HG03045 (cell line): Measurements from ENCODE around the gene ADAT3.
A peak's percentile ranks its signal among the peaks of the same experiment; 100 is the strongest.

Source experiments
- ATAC-seq: cut with Tn5 transposase; IDR thresholded peaks from one replicate; pipeline ENCODE4 v1.9.1; 2021; ENCODE audit warnings: mild to moderate bottlenecking, moderate library complexity; ENCODE audit not compliant: unreplicated experiment

ADAT3 gene

DNA sequence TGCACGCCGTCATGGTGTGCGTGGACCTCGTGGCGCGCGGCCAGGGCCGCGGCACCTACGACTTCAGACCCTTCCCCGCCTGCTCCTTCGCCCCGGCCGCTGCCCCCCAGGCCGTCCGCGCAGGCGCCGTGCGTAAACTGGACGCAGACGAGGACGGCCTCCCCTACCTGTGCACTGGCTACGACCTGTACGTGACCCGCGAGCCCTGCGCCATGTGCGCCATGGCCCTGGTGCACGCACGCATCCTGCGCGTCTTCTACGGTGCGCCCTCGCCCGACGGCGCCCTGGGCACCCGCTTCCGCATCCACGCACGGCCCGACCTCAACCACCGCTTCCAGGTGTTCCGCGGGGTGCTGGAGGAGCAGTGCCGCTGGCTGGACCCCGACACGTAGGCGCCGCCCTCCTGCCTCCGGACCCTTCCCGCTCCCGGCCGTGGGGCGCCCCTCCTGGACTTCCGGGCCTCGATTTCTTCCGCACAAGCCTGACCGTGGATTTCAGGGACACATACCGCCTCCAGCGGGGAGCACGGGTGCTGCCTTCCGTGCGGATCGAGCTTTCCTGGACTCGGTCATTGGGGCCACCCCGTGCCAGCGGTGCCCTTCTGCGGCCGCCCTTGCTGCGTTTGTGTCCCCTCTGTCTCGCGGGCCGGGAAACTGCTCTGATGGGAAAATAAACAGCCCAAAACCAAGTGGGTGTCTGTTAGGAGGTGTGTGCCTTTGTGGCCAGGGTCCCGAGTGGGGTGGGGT lies 7.7 kb downstream of the ADAT3 start:
- ATAC-seq, result no peak

DNA sequence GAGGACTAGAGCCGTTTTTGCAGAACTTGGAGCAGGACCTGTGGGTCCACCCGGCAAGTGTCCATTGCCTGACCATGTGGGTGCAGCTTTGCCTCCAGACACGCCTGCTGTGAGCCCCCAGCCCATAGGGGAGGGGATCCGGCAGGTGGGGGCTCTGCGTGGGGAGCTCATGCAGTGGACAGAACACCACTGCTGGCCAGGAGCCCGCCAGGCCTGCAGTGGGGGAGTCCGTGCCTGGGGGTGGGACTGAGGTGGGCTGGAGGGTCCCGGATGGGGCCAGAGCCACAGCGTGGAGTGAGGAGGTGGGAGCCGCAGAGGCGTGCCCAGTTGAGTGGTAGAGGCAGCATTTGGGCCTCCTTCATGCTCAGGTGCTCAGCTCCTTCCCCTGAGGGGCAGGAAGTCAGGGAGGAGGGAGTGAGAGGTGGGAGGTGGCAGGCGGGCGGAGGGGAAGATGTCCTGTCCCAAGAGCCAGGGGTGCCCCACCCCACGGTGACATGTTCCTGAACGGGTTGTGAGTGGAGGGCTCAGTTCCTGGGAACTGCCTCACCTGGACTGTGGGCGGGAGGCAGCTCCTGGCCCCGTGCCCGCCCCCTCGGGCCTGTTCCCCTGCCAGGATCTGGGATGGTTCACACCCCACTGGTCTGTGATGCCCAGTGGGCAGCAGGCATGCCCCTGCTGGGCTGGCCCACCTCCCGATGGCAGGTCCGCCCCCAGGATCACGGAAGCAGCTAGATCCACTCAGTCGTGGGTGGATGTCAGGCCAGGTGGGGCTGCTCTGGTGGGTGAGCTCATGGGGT lies 8.8 kb downstream of the ADAT3 start:
- no peak for ATAC-seq

DNA sequence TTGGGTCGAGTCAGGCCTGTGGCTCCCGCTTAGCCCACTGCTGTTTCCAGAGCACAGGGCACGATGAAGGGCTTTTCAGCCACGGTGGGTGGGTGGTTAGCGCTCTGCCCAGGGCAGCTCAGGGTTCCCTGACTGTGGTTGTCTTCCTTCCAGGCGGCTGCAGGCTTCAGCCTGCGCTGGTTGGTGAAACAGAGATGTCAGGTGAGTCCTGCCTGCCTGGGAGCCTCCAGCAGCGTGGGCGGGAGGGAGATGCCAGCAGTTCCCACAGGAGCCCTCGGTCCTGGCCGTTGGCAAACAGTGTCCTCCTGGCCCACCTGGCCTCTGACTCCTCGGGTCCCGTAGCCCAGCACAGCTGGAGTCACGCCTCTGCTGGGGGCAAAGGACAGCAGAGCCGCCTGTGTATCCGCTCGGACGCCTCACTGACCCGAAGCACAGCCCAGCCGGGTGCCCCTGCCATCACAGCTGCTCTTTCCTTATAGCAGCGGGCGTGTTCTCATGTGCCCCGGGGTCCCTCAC lies 9.7 kb downstream of the ADAT3 start:
- ATAC-seq, result no peak

DNA sequence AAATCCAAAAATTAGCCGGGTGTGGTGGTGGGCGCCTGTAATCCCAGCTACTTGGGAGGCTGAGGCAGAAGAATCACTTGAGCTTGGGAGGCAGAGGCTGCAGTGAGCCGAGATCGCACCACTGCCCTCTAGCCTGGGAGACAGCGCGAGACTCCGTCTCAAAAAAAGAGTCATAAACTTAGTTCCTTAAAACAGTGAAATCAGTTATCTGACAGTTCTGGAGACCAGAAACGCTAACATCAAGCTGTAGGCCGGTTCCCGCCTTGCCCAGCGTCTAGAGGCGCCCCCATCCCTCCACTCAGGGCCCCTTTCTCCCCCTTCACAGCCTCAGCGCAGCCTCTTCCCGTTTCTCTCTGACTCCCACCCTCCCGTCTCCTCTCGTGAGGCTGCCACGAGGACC lies 11.9 kb downstream of the ADAT3 start:
- ATAC-seq, result no peak

DNA sequence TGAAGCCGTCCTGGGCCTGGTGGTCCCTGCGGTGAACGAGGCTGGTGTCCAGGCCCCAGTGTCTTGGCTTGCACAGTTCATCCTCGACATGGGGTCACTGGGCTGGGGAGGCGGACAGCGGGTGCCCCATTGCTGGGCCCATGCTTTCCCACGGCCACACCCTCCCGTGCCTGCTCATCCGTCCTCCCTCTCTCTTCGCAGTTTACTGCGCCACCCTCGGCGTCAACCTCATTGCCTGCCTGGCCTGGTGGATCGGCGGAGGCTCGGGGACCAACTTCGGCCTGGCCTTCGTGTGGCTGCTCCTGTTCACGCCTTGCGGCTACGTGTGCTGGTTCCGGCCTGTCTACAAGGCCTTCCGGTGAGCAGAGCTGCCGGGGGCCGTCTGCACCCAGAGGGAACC lies 12.7 kb downstream of the ADAT3 start:
- no peak for ATAC-seq

DNA sequence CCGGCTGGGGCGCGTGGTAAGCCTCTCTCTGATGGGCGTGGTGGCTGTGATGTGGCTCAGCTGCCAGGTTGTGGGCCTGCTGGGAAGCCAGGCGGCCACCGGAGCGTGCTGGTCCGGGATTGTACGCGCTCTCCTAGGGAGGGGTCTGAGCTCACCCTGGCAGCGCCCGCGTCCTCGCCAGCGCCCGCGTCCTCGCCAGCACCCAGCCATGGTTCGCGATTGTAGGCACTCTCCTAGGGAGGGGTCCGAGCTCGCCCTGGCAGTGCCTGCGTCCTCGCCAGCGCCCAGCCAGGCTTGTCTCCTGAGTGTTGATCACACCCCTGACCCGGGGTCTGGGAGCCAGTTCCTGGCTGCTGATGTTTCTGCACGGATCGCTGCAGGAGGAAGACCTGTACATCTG lies 13.8 kb downstream of the ADAT3 start:
- no peak for ATAC-seq

DNA sequence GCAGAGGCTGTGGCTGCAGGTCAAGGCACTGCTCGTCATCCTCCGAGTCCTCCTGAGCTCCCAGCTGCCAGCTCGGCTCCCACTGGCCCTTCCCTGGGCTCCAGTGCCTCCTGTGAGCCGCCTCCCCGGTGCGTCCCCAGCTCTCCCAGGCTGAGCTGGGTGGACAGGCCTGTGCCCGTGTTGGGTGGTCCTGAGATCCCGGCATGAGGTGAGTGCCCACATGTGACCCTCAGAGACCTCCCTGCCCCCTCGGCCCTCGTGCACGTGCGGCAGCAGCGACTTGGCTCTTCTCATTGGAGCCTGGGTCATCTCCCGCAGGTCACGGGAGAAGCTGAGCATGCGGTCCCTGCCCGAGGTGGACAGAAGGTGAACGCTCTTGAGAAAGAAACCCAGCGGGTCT lies 15.4 kb downstream of the ADAT3 start:
- no peak for ATAC-seq

DNA sequence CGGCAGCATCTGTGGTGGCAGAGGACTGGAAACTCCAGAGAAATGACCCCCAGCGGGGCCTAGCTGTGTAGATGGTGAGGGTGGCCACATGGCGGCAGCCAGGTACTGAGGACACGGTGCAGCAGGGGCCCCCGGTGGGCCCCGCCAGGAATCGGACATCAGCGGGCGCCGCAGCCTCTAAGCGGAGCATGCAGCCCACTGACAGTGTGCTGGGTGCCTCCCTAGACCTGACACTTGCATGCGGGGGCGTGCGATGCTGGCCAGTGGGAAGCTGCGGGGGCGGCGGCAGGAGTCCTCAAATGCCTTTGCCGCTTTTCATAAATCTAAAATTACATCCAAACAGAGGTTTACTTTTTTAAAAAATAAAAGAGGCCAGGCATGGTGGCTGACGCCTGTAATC lies 16.1 kb downstream of the ADAT3 start:
- ATAC-seq, result no peak

DNA sequence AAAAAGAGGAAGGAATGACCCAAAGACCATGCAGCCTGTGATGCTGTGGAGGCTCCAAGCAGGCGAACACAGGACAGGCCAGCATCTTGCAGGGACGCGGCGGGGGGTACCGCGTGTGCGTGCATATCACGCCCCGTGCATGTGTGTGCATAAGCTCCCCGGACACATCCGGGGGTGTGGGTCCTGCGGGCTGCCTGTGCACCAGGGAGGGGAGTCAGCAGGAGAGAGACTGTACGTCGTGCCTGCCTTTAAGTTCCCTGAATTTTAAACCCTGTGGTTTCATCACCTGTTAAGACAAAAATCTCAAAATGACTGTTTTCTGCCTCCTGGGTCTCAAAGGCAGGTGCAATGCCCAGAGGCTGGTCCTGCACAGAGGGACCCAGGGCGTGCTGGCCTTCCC lies 16.6 kb downstream of the ADAT3 start:
- ATAC-seq, result no peak

DNA sequence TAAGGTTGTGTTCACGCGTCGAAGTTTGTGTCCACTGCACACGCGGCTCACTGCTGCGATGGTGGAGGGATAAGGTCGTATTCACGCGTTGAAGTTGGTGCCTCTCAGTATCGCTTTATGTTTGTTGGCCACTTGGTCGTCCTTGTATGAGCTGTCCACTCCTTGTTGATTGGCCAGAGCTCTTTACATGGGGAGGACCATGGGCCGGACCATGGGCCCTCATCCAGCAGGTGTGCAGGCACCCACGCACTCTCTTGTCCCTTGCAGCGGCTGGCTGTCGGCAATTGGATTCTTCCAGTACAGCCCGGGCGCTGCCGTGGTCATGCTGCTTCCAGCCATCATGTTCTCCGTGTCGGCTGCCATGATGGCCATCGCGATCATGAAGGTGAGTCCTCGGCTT lies 17.6 kb downstream of the ADAT3 start:
- ATAC-seq, result no peak

DNA sequence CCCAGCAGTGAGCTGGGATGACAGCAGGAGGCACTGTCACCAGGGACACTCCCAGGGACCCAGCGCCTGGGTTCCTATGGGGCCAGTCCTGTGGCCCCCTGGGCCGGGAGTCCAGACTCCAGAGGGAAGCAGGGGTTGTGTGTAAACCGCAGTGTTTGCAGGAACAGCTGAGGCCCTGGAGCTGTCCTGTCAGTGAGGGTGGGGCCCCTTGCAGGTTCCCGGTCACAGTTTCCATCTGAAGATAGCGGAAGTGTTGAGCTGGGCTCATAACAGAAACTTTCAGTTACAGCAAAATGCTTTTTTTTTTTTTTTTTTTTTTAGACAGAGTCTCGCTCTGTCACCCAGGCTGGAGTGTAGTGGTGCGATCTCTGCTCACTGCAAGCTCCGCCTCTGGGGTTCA lies 18.1 kb downstream of the ADAT3 start:
- no peak for ATAC-seq

DNA sequence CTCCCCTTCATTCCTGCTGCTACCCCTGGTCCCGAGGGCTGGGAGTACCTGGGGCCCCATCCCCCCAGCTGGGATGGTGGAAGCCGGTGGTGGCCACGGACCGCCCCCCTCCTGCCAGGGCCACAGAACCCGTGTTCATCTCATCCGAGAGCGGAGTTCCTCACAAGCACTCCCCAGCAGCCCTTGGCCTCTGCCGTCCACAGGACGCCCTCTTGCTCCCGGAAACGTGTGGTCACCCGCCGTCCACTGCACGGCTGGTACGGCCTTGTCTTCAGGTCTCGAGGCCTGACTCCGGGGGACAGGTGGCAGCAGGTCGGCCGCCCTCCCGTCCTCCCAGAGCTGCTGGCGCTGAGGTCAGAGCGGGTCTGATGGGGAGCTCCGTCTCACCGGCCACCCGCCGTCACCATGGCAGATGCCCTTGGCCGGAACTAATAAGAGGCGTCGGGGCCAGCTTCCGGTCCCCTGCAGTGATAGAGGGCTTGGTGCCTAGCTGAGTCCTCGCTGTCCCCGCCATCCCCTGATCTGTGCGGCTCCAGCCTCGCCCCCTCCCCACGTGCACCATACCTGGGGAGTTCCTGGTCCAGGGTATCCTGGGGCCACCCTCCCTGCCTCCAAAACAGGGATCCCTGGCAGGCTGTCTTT lies 19.2 kb downstream of the ADAT3 start:
- no peak for ATAC-seq

DNA sequence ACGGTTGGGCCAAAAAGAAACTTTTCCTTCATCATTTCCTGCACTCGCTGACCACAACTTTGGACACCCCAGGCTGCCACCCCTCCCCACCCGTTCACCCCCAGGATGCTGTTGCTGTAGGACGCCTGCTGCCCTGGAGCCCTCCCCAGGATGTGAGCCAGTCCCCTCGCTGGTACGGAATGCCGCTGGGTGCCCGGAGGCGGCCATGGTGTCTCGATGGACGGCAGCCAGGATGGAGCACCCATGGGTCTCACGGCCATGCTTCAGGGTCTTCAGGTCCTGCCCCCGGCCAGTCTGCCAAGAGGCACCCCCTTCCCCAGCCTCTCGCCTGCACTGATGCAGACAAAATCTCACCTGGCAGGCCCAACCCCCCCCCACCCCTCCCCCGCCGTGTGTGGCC lies 20.3 kb downstream of the ADAT3 start:
- ATAC-seq, result no peak

DNA sequence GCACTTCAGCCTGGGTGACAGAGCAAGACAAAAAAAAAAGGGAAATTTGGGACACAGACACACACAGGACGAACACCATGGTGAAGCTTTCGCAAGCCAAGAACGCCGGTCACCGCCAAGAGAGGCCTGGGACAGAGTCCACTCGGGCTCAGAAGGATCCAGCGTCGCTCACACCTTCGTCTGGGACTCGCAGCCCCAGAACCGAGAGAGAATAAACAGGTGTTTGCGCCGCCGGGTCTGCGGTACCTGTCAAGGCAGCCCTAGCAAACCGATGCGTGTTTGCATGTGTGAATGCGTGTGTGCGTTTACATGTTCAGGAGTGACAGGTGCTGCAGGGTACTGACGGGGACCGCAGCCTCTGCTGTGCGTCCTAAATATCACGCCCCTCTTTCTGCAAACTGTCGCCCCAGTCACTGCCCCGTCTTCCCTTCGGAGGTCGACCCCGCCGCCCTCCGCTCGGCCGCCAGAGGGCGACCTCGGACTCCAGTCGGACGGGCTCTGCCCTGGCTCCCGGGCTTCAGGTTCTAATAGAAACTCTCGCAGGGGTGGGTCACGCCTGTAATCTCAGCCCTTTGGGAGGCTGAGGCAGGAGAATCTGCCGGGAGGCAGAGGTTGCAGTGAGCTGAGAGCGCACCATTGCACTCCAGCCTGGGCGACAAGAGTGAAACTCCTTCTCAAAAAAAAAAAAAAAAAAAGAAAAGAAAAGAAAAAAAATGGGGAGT lies 24.0 kb downstream of the ADAT3 start:
- peak; percentile 73 for ATAC-seq

DNA sequence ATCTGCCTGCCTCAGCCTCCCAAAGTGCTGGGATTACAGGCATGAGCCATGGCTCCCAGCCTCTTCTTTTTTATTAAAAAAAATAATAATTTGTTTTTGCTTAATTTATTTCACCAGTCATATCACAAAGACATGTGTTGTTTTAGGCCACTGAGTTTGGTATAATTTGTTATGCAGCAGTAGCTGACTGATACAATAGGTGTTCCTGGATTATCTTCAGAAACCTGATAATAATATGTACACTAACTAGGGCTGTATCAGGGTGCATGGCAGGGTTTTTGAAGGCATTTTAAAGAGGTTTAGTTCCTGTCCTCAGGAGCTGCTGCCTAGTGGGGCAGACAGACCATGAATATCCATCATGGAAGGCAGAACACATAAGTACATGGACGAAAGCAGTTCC lies 26.2 kb downstream of the ADAT3 start:
- no peak for ATAC-seq

DNA sequence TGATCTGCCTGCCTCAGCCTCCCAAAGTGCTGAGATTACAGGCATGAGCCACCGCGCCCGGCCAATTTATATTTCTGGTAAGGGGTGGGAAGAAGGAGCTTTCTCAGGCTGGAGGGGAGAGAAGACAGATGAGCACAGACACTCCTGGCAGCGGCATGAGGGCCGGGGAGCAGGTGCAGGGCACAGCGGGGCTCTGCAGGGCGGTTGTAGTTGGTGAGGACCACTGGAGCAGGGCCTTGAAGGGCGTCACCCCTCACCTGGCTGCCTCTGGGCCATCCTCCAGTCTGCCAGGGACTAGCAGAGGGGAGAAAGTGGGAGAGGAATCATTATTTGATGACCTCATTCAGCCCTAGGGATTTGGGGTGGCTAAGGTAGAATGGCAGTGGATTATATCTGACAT lies 27.2 kb downstream of the ADAT3 start:
- ATAC-seq, result no peak

DNA sequence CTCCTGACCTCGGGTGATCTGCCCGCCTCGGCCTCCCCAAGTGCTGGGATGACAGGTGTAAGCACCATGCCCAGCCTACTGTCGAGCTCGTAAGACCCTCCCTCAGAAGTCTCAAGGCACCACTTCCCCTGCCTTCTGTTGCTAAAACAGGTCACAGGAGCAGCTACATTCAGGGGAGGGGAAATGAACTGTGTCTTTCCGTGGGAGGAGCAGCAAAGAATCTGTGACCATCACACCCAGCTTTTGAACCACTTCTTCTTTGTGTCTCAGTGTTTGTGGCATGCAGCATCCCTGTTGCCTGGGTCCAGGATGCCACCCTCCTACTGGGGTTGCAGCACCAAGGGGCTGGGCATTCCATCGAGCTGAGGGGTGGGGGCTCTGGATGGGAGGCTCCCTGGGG lies 28.0 kb downstream of the ADAT3 start:
- no peak for ATAC-seq

DNA sequence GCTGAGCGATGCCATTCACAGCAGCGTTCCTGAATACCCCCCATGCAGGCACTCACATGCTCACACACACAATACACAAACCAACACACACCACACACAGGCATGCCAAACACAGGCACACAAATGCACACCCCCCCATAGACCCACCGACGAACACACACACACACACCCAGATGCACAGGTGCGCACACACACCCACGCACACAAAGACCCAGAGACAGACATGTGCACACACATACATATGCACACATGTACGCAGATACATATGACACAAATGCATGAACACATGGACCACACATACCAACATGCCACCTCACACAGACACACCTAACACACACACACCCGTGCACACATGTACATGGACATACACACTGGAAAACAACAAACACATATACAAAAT lies 28.7 kb downstream of the ADAT3 start:
- ATAC-seq, result no peak

DNA sequence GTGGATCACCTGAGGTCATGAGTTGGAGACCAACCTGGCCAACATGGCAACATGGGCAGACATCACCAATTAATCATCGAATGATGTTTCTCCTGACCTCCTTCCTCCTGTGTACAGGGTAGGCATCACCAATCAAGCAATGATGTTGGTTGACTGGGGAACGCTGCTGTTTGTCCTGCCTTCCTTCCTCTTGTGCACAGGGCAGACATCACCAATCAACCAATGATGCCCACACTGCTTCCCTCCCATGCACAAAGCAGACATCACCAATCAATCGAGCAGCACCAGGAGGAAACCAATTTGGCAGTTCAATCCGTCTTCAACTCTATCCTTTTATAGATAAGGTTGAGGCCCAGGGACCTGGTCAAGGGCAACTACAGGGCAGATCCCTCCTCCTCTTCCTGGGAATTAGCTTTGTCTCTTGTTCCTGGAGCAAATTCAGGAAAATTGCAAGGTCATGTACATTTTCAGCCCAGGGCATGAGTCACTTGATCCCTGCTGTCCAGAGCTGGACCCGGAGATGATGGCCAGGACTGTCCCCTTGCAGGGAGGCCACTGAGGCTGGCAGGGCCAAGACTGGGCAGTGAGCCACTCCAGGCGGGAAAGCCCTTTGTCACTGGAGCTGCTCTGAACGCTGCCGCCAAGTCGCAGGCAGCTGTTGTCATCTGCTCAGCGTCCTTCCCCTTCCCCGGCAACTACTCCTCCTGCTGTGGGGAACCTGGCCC lies 30.4 kb downstream of the ADAT3 start:
- ATAC-seq, result no peak

DNA sequence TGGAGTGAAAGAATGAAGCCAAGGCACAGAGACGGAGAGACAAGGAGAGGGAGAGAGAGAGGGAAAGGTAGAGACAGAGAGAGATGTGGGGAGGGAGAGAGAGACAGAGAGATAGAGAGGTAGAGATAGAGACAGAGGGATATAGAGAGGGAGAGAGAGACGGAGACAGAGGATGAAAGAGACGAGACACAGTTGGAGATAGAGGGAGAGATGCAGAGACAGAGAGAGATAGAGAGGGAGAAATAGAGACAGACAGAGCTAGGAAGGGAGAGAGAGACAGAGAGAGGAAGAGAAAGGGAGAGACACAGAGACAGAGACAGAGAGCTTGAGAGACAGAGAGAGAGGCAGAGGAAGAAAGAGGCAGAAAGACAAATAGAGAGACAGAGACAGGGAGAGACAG lies 31.2 kb downstream of the ADAT3 start:
- no peak for ATAC-seq
